WTC11 (cell line): Measurements from ENCODE around the gene TNRC6C. TPM values are rescaled to one million over a fixed set of nuclear protein-coding genes. Genes with fewer than 3 reads are reported as not detected.
"Not testable (repeated sequence)": the region's sequence is repeated elsewhere in the genome, so short reads cannot be mapped to it uniquely, and the experiment has no call there.

Experiments
- ATAC-seq: fragments of 200-7000 bp; cut with Tn5 transposase; 2 replicates; pipeline ENCODE4 v1.10.0; 2021; ENCODE audit warnings: mild to moderate bottlenecking, moderate library complexity
- CTCF ChIA-PET: fragments of 300-600 bp; sonication (Branson Sonifier 250); formaldehyde crosslinking; loops from one replicate; lab custom pipeline; 2021; ENCODE audit warnings: antibody characterized with exemption; lab: Charles Lee
- POLR2A ChIA-PET: fragments of 350-600 bp; sonication (Branson Sonifier 250); formaldehyde crosslinking; loops from one replicate; lab custom pipeline; 2021; ENCODE audit warnings: antibody characterized with exemption; lab: Charles Lee
- DNase-seq: peaks from one replicate; pipeline ENCODE4 v3.0.0; 2021; ENCODE audit warnings: low spot score
- H3K27ac Mint-ChIP-seq: 2 replicates; pipeline ENCODE4 v1.8.0; 2021; ENCODE audit warnings: mixed read lengths
- H3K27me3 Mint-ChIP-seq: 2 replicates; pipeline ENCODE4 v1.8.0; 2021; ENCODE audit warnings: low read depth, mild to moderate bottlenecking, moderate library complexity, mixed read lengths
- H3K36me3 Mint-ChIP-seq: 2 replicates; pipeline ENCODE4 v1.8.0; 2021; ENCODE audit warnings: mixed read lengths
- H3K4me1 Mint-ChIP-seq: 2 replicates; pipeline ENCODE4 v1.8.0; 2022; ENCODE audit warnings: mixed read lengths
- H3K4me3 Mint-ChIP-seq: 2 replicates; pipeline ENCODE4 v1.8.0; 2021; ENCODE audit warnings: mild to moderate bottlenecking, moderate library complexity, mixed read lengths
- H3K9me3 Mint-ChIP-seq: 2 replicates; pipeline ENCODE4 v1.8.0; 2021; ENCODE audit warnings: mixed read lengths
- CBFB ChIP-seq: sonication (generic); formaldehyde crosslinking; IDR thresholded peaks from 2 replicates; pipeline ENCODE4 v1.8.1; 2022; ENCODE audit warnings: mild to moderate bottlenecking, low read depth, missing genetic modification reagents
- GABPB1 ChIP-seq: sonication (generic); formaldehyde crosslinking; IDR thresholded peaks from 2 replicates; pipeline ENCODE4 v1.8.1; 2023; ENCODE audit warnings: mild to moderate bottlenecking, missing genetic modification reagents
- GRHL2 ChIP-seq: fragments of 250-450 bp; sonication (Bioruptor Pico); IDR thresholded peaks from 2 replicates; pipeline ENCODE4 v1.8.0; 2022; ENCODE audit warnings: mild to moderate bottlenecking, moderate library complexity; ENCODE audit not compliant: insufficient replicate concordance, severe bottlenecking
- GTF2I ChIP-seq: fragments of 250-450 bp; sonication (Bioruptor Pico); conservative IDR thresholded peaks from 2 replicates; pipeline ENCODE4 v1.4.0; 2021; ENCODE audit warnings: mild to moderate bottlenecking
- IRF2 ChIP-seq: sonication (generic); formaldehyde crosslinking; IDR thresholded peaks from 2 replicates; pipeline ENCODE4 v1.8.0; 2022; ENCODE audit warnings: low read depth, missing genetic modification reagents, borderline replicate concordance
- JAZF1 ChIP-seq: fragments of 250-450 bp; sonication (Bioruptor Pico); IDR thresholded peaks from 2 replicates; pipeline ENCODE4 v1.9.0; 2021; ENCODE audit warnings: moderate library complexity, mild to moderate bottlenecking, inconsistent platforms
- MAX ChIP-seq: sonication (generic); formaldehyde crosslinking; IDR thresholded peaks from 2 replicates; pipeline ENCODE4 v1.8.0; 2022; ENCODE audit warnings: mild to moderate bottlenecking, missing genetic modification reagents
- MXD4 ChIP-seq: fragments of 250-450 bp; sonication (Bioruptor Pico); IDR thresholded peaks from 2 replicates; pipeline ENCODE4 v1.8.0; 2021; ENCODE audit warnings: mild to moderate bottlenecking, moderate library complexity, borderline replicate concordance
- NFYB ChIP-seq: sonication (generic); formaldehyde crosslinking; conservative IDR thresholded peaks from 2 replicates; pipeline ENCODE4 v1.8.0; 2022; ENCODE audit warnings: low read depth, missing genetic modification reagents
- NR3C1 ChIP-seq: sonication (generic); formaldehyde crosslinking; conservative IDR thresholded peaks from 2 replicates; pipeline ENCODE4 v1.8.1; 2023; ENCODE audit warnings: low read depth, mild to moderate bottlenecking, missing genetic modification reagents
- PRRX2 ChIP-seq: fragments of 250-450 bp; sonication (Bioruptor Pico); IDR thresholded peaks from 2 replicates; pipeline ENCODE4 v1.8.0; 2021; ENCODE audit warnings: mild to moderate bottlenecking
- ZNF121 ChIP-seq: sonication (generic); formaldehyde crosslinking; IDR thresholded peaks from 2 replicates; pipeline ENCODE4 v1.8.0; 2023; ENCODE audit warnings: missing genetic modification reagents
- ZNF232 ChIP-seq: sonication (generic); formaldehyde crosslinking; IDR thresholded peaks from 2 replicates; pipeline ENCODE4 v1.8.0; 2022; ENCODE audit warnings: mild to moderate bottlenecking, missing genetic modification reagents
- ZNF263 ChIP-seq: sonication (generic); formaldehyde crosslinking; IDR thresholded peaks from 2 replicates; pipeline ENCODE4 v1.8.1; 2022; ENCODE audit warnings: low read depth, mild to moderate bottlenecking, moderate library complexity, missing genetic modification reagents
- ZNF281 ChIP-seq: sonication (generic); formaldehyde crosslinking; IDR thresholded peaks from 2 replicates; pipeline ENCODE4 v1.8.0; 2023; ENCODE audit warnings: mild to moderate bottlenecking, missing genetic modification reagents
- total RNA-seq: library from RNA; stranded (reverse); gene quantifications from 3 replicates; pipeline ENCODE4 v1.2.3, GENCODE V29; 2021
- TF ChIP-seq, protein P1 (sequence below): fragments of 250-450 bp; sonication (Bioruptor Pico); IDR thresholded peaks from 2 replicates; pipeline ENCODE4 v1.9.0; 2021; ENCODE audit warnings: mild to moderate bottlenecking, borderline replicate concordance
- TF ChIP-seq, protein P2 (sequence below): sonication (generic); formaldehyde crosslinking; IDR thresholded peaks from 2 replicates; pipeline ENCODE4 v1.8.1; 2023; ENCODE audit warnings: mild to moderate bottlenecking, missing genetic modification reagents
- TF ChIP-seq, protein P3 (sequence below): sonication (generic); formaldehyde crosslinking; IDR thresholded peaks from 2 replicates; pipeline ENCODE4 v1.8.0; 2022; ENCODE audit warnings: mild to moderate bottlenecking, missing genetic modification reagents

The TNRC6C gene
- total RNA-seq, 1 experiment from 2014 or later, result 52.3 TPM

GRCh38 chr17:77973953-77974352 is 15.4 kb downstream of the TNRC6C start:
- Mint-ChIP-seq H3K4me3 (no peak overlapping the region), H3K36me3 (no peaks in the 10 kb centered on the region), H3K27me3 (no peaks in the 10 kb centered on the region), H3K4me1 (peaks cover 50% of the 10 kb centered on the region), H3K9me3 (no peaks in the 10 kb centered on the region), H3K27ac (peak overlapping the region; percentile 50)
- POLR2A ChIA-PET, result interaction anchor here (0.9 kb wide), 1 partner anchor 16 kb away, joined by 3 read pairs; no protein-coding TSS in a partner anchor
- DNase-seq (no peak), ATAC-seq (no peak)
- no peak for TF ChIP-seq CBFB (CRISPR knock-in tag)
- TF ChIP-seq ZNF263 (CRISPR knock-in tag), result no peak
- TF ChIP-seq PRRX2 (CRISPR knock-in tag), result no peak
- no peak for TF ChIP-seq JAZF1 (CRISPR knock-in tag)
- no peak for TF ChIP-seq GABPB1 (CRISPR knock-in tag)
- TF ChIP-seq, protein P1, sequence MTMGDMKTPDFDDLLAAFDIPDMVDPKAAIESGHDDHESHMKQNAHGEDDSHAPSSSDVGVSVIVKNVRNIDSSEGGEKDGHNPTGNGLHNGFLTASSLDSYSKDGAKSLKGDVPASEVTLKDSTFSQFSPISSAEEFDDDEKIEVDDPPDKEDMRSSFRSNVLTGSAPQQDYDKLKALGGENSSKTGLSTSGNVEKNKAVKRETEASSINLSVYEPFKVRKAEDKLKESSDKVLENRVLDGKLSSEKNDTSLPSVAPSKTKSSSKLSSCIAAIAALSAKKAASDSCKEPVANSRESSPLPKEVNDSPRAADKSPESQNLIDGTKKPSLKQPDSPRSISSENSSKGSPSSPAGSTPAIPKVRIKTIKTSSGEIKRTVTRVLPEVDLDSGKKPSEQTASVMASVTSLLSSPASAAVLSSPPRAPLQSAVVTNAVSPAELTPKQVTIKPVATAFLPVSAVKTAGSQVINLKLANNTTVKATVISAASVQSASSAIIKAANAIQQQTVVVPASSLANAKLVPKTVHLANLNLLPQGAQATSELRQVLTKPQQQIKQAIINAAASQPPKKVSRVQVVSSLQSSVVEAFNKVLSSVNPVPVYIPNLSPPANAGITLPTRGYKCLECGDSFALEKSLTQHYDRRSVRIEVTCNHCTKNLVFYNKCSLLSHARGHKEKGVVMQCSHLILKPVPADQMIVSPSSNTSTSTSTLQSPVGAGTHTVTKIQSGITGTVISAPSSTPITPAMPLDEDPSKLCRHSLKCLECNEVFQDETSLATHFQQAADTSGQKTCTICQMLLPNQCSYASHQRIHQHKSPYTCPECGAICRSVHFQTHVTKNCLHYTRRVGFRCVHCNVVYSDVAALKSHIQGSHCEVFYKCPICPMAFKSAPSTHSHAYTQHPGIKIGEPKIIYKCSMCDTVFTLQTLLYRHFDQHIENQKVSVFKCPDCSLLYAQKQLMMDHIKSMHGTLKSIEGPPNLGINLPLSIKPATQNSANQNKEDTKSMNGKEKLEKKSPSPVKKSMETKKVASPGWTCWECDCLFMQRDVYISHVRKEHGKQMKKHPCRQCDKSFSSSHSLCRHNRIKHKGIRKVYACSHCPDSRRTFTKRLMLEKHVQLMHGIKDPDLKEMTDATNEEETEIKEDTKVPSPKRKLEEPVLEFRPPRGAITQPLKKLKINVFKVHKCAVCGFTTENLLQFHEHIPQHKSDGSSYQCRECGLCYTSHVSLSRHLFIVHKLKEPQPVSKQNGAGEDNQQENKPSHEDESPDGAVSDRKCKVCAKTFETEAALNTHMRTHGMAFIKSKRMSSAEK (CRISPR knock-in tag), result no peak
- TF ChIP-seq, protein P2, sequence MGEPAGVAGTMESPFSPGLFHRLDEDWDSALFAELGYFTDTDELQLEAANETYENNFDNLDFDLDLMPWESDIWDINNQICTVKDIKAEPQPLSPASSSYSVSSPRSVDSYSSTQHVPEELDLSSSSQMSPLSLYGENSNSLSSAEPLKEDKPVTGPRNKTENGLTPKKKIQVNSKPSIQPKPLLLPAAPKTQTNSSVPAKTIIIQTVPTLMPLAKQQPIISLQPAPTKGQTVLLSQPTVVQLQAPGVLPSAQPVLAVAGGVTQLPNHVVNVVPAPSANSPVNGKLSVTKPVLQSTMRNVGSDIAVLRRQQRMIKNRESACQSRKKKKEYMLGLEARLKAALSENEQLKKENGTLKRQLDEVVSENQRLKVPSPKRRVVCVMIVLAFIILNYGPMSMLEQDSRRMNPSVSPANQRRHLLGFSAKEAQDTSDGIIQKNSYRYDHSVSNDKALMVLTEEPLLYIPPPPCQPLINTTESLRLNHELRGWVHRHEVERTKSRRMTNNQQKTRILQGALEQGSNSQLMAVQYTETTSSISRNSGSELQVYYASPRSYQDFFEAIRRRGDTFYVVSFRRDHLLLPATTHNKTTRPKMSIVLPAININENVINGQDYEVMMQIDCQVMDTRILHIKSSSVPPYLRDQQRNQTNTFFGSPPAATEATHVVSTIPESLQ (CRISPR knock-in tag), result no peak
- TF ChIP-seq GRHL2, result no peak
- TF ChIP-seq GTF2I (CRISPR knock-in tag), result no peak
- TF ChIP-seq NFYB (CRISPR knock-in tag), result no peak
- TF ChIP-seq ZNF232, result no peak
- no peak for TF ChIP-seq MXD4 (CRISPR knock-in tag)
- no peak for TF ChIP-seq NR3C1 (CRISPR knock-in tag)
- TF ChIP-seq MAX, result no peak
- TF ChIP-seq, protein P3, sequence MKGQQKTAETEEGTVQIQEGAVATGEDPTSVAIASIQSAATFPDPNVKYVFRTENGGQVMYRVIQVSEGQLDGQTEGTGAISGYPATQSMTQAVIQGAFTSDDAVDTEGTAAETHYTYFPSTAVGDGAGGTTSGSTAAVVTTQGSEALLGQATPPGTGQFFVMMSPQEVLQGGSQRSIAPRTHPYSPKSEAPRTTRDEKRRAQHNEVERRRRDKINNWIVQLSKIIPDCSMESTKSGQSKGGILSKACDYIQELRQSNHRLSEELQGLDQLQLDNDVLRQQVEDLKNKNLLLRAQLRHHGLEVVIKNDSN (CRISPR knock-in tag), result no peak
- TF ChIP-seq IRF2, result no peak
- CTCF ChIA-PET, result no interaction called here

DNA sequence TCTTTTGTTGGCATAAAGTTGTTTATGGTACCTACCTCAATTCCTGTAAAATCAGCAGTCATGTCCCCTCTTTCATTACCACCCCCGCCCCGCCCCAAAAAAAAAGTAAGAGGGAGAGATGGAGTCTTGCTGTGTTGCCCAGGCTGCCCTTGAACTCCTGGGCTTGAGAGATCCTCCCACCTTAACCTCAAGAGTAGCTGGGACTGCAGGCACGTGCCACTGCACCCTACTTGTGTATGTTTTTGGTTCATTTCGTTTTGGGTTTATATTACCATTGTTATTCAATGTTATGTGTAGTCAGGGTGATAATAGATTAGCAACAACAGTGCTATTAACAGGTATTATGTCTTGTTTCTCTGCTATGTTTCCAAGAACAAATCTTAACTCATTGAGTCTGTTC is 15.9 kb downstream of the TNRC6C start:
- Mint-ChIP-seq H3K9me3 (no peaks in the 10 kb centered on the region), H3K27me3 (no peaks in the 10 kb centered on the region), H3K27ac (peak overlapping the region; percentile 48)
- no peak for ATAC-seq
- POLR2A ChIA-PET, result interaction anchor here (0.9 kb wide), 1 partner anchor 17 kb away, joined by 3 read pairs; no protein-coding TSS in a partner anchor
- TF ChIP-seq ZNF121 (CRISPR knock-in tag), result peak; percentile 92
- no peak for TF ChIP-seq ZNF281 (CRISPR knock-in tag)
- TF ChIP-seq, all 79 proteins: peak for 1
- Mint-ChIP-seq H3K4me3 (no peak overlapping the region), H3K4me1 (peaks cover 50% of the 10 kb centered on the region), H3K36me3 (no peaks in the 10 kb centered on the region)
- no peak for DNase-seq
- CTCF ChIA-PET, result no interaction called here

- Mint-ChIP-seq H3K36me3 (peaks cover 12% of the 10 kb centered on the region), H3K4me1 (peaks cover 18% of the 10 kb centered on the region)
- ATAC-seq, POLR2A ChIA-PET, H3K4me3 Mint-ChIP-seq, H3K27me3 Mint-ChIP-seq, H3K27ac Mint-ChIP-seq, DNase-seq, H3K9me3 Mint-ChIP-seq, CTCF ChIA-PET: not testable (repeated sequence)
Measured at GRCh38 chr17:77982430-77982829, 23.9 kb downstream of the TNRC6C start.
